SK-N-SH treated with all-trans-retinoic acid at 6 μM for 48 hours (cell line): ENCODE data around the gene PSMB1.

Source experiments
- GLIS3 ChIP-seq: fragments of 250-450 bp; sonication (Bioruptor Pico); IDR thresholded peaks from 2 replicates; pipeline ENCODE4 v1.5.0; 2020; ENCODE audit warnings: mild to moderate bottlenecking, moderate library complexity
- ZFP3 ChIP-seq: fragments of 250-450 bp; sonication (Bioruptor Pico); IDR thresholded peaks from 2 replicates; pipeline ENCODE4 v1.5.0; 2020; ENCODE audit warnings: mild to moderate bottlenecking, moderate library complexity

- TF ChIP-seq ZFP3 (CRISPR knock-in tag), result no peak
- TF ChIP-seq GLIS3, result no peak
Measured at GRCh38 chr6:170523256-170524171, 29.6 kb downstream of the PSMB1 start.
